ENCODE data around the gene SMS.

SMS gene

GRCh38 chrX:21939906-21940305 lies 603 bp upstream of the SMS start:
- Histone ChIP-seq H3K79me2 (ENCODE audit: insufficient read depth, low read length) (peaks cover 27% of the 10 kb centered on the region), H4K20me1 (ENCODE audit: low read depth, low read length) (no peaks in the 10 kb centered on the region), H2AFZ (ENCODE audit: low read depth, low read length, severe bottlenecking) (peak overlapping the region; percentile 93), H3K27ac (ENCODE audit: low read depth, low read length) (no peak overlapping the region; the same call in 1 of the 2 replicates), H3K27me3 (ENCODE audit: low read length) (no peaks in the 10 kb centered on the region), H3K4me3 (ENCODE audit: insufficient read depth, low read length, poor library complexity, severe bottlenecking) (no peak overlapping the region), H3K9ac (ENCODE audit: low read length) (peak overlapping the region; percentile 44), H3K36me3 (ENCODE audit: low read length) (no peaks in the 10 kb centered on the region), H3K9me2 (replicated peaks; ENCODE audit: insufficient read depth, low read length) (no peaks in the 10 kb centered on the region), H3K9me3 (ENCODE audit: insufficient read depth, low read length) (no peaks in the 10 kb centered on the region), H3F3A (ENCODE audit: insufficient read depth) (0 out of 2 replicates have a peak, but pooled peaks cover 9% of the 10 kb centered on the region), H3K4me2 (ENCODE audit: low read depth, low read length, poor library complexity, severe bottlenecking) (peak overlapping the region; percentile 50)
- TF ChIP-seq CTCF (IDR thresholded peaks at IDR 0.05; ENCODE audit: insufficient read depth, low read length, poor library complexity, severe bottlenecking) (no peak), EZH2phosphoT487 (conservative IDR thresholded peaks at IDR 0.05; ENCODE audit: low read length) (no peak)

GRCh38 chrX:21943460-21944135 lies 3.1 kb downstream of the SMS start:
- TF ChIP-seq EZH2phosphoT487 (conservative IDR thresholded peaks at IDR 0.05; ENCODE audit: low read length) (no peak), CTCF (IDR thresholded peaks at IDR 0.05; ENCODE audit: insufficient read depth, low read length, poor library complexity, severe bottlenecking) (no peak)
- Histone ChIP-seq H3K4me3 (ENCODE audit: insufficient read depth, low read length, poor library complexity, severe bottlenecking) (no peak overlapping the region), H3K27ac (ENCODE audit: low read depth, low read length) (no peak overlapping the region)

GRCh38 chrX:21944136-21944615 lies 3.7 kb downstream of the SMS start:
- TF ChIP-seq CTCF (IDR thresholded peaks at IDR 0.05; ENCODE audit: insufficient read depth, low read length, poor library complexity, severe bottlenecking) (no peak), EZH2phosphoT487 (conservative IDR thresholded peaks at IDR 0.05; ENCODE audit: low read length) (no peak)
- Histone ChIP-seq H3K9me3 (ENCODE audit: insufficient read depth, low read length) (no peaks in the 10 kb centered on the region), H3K27ac (ENCODE audit: low read depth, low read length) (no peak overlapping the region), H2AFZ (ENCODE audit: low read depth, low read length, severe bottlenecking) (no peak overlapping the region), H3K4me2 (ENCODE audit: low read depth, low read length, poor library complexity, severe bottlenecking) (no peak overlapping the region), H3K9ac (ENCODE audit: low read length) (no peak overlapping the region), H3K36me3 (ENCODE audit: low read length) (no peaks in the 10 kb centered on the region), H3K27me3 (ENCODE audit: low read length) (no peaks in the 10 kb centered on the region), H3K79me2 (ENCODE audit: insufficient read depth, low read length) (peaks cover 63% of the 10 kb centered on the region), H3K4me3 (ENCODE audit: insufficient read depth, low read length, poor library complexity, severe bottlenecking) (no peak overlapping the region), H3K9me2 (replicated peaks; ENCODE audit: insufficient read depth, low read length) (no peaks in the 10 kb centered on the region), H4K20me1 (ENCODE audit: low read depth, low read length) (no peaks in the 10 kb centered on the region), H3F3A (ENCODE audit: insufficient read depth) (0 out of 2 replicates have a peak, but pooled peaks cover 9% of the 10 kb centered on the region)

More at GRCh38 chrX:21943460-21944135, 3.1 kb downstream of the SMS start:
- peaks cover 57% of the 10 kb centered on the region for H3K79me2 ChIP-seq (ENCODE audit: insufficient read depth, low read length)
- no peaks in the 10 kb centered on the region for H3K36me3 ChIP-seq (ENCODE audit: low read length)
- no peak overlapping the region for H2AFZ ChIP-seq (ENCODE audit: low read depth, low read length, severe bottlenecking)
- no peaks in the 10 kb centered on the region for H3K9me3 ChIP-seq (ENCODE audit: insufficient read depth, low read length)
- H3K4me2 ChIP-seq (ENCODE audit: low read depth, low read length, poor library complexity, severe bottlenecking), result no peak overlapping the region
- no peaks in the 10 kb centered on the region for H4K20me1 ChIP-seq (ENCODE audit: low read depth, low read length)
- no peaks in the 10 kb centered on the region for H3K27me3 ChIP-seq (ENCODE audit: low read length)
- H3K9me2 ChIP-seq (replicated peaks; ENCODE audit: insufficient read depth, low read length), result no peaks in the 10 kb centered on the region
- no peak overlapping the region for H3K9ac ChIP-seq (ENCODE audit: low read length)
- H3F3A ChIP-seq (ENCODE audit: insufficient read depth), result 0 out of 2 replicates have a peak, but pooled peaks cover 9% of the 10 kb centered on the region
